NB4 (cell line): ENCODE results near the gene C1orf185.

Experiments
- CTCF ChIP-seq: IDR thresholded peaks from one replicate; pipeline ENCODE4 v1.5.1; 2012; ENCODE audit warnings: low read depth, low read length
- MAX ChIP-seq: IDR thresholded peaks from 2 replicates; pipeline ENCODE4 v1.6.1; 2011; ENCODE audit warnings: low read depth, low read length
- POLR2A ChIP-seq: IDR thresholded peaks from 2 replicates; pipeline ENCODE4 v1.6.1; 2011; ENCODE audit warnings: mild to moderate bottlenecking; ENCODE audit not compliant: insufficient read length; ENCODE audit errors: extremely low read depth

- TF ChIP-seq POLR2A: no peak
- TF ChIP-seq CTCF: no peak
- no peak for TF ChIP-seq MAX
Measured at GRCh38 chr1:51101976-51102375, at the start of gene C1orf185.
